MM.1S (cell line): Measurements from ENCODE around the gene TMEM198.
A peak's percentile ranks its signal among the peaks of the same experiment; 100 is the strongest.

Source experiments
- DNase-seq: peaks from one replicate; pipeline ENCODE4 v3.0.0-alpha.2; 2015
- H2AFZ ChIP-seq: fragments of 300-600 bp; sonication (generic); 2 replicates; pipeline ENCODE4 v1.6.0; 2016; ENCODE audit warnings: antibody characterized with exemption, low read length
- H3F3A ChIP-seq: fragments of 300-600 bp; sonication (generic); 2 replicates; pipeline ENCODE4 v1.6.1; 2016; ENCODE audit warnings: mild to moderate bottlenecking, antibody characterized with exemption, low read length, moderate library complexity, mixed read lengths; ENCODE audit not compliant: insufficient read depth
- H3K27ac ChIP-seq: fragments of 300-600 bp; sonication (generic); 2 replicates; pipeline ENCODE4 v1.5.1; 2016; ENCODE audit warnings: mild to moderate bottlenecking, low read length
- H3K27me3 ChIP-seq: fragments of 300-600 bp; sonication (generic); replicated peaks from 2 replicates; pipeline ENCODE4 v1.6.0; 2016; ENCODE audit warnings: low read length; ENCODE audit not compliant: insufficient read depth
- H3K36me3 ChIP-seq: fragments of 300-600 bp; sonication (generic); replicated peaks from 2 replicates; pipeline ENCODE4 v1.6.1; 2016; ENCODE audit warnings: mild to moderate bottlenecking, low read length, mixed read lengths; ENCODE audit not compliant: insufficient read depth
- H3K4me1 ChIP-seq: fragments of 300-600 bp; sonication (generic); 2 replicates; pipeline ENCODE4 v1.6.1; 2016; ENCODE audit warnings: low read length, mixed read lengths
- H3K4me2 ChIP-seq: fragments of 300-600 bp; sonication (generic); 2 replicates; pipeline ENCODE4 v1.6.0; 2016; ENCODE audit warnings: low read depth, low read length
- H3K4me3 ChIP-seq: fragments of 300-600 bp; sonication (generic); 2 replicates; pipeline ENCODE4 v1.5.1; 2016; ENCODE audit warnings: low read length, mixed read lengths
- H3K79me2 ChIP-seq: fragments of 300-600 bp; sonication (generic); 2 replicates; pipeline ENCODE4 v1.6.1; 2016; ENCODE audit warnings: mixed run types, low read length, mixed read lengths
- H3K9ac ChIP-seq: fragments of 300-600 bp; sonication (generic); 2 replicates; pipeline ENCODE4 v1.6.1; 2016; ENCODE audit warnings: low read length, mixed read lengths
- H3K9me2 ChIP-seq: fragments of 300-600 bp; sonication (generic); replicated peaks from 2 replicates; pipeline ENCODE4 v1.6.1; 2016; ENCODE audit warnings: mild to moderate bottlenecking, low read length, mixed read lengths; ENCODE audit not compliant: insufficient read depth
- H3K9me3 ChIP-seq: fragments of 300-600 bp; sonication (generic); replicated peaks from 2 replicates; pipeline ENCODE4 v1.6.1; 2016; ENCODE audit warnings: mild to moderate bottlenecking, low read length, mixed read lengths; ENCODE audit not compliant: insufficient read depth
- H4K20me1 ChIP-seq: fragments of 300-600 bp; sonication (generic); 2 replicates; pipeline ENCODE4 v1.6.1; 2016; ENCODE audit warnings: mild to moderate bottlenecking, low read length, moderate library complexity, mixed read lengths; ENCODE audit not compliant: insufficient read depth
- EZH2 ChIP-seq: fragments of 300-600 bp; sonication (generic); optimal IDR thresholded peaks from 2 replicates; pipeline ENCODE3; 2017; ENCODE audit warnings: low read depth, mild to moderate bottlenecking, antibody characterized with exemption, low read length, mixed read lengths
- EZH2phosphoT487 ChIP-seq: fragments of 300-600 bp; sonication (generic); IDR thresholded peaks from 2 replicates; pipeline ENCODE4 v1.6.1; 2018; ENCODE audit warnings: antibody characterized with exemption, low read length
- TF ChIP-seq, protein P1 (sequence below): fragments of 300-600 bp; sonication (generic); IDR thresholded peaks from 2 replicates; pipeline ENCODE4 v1.5.1; 2016; ENCODE audit warnings: antibody characterized with exemption, low read length, mixed read lengths

Gene TMEM198

DNA sequence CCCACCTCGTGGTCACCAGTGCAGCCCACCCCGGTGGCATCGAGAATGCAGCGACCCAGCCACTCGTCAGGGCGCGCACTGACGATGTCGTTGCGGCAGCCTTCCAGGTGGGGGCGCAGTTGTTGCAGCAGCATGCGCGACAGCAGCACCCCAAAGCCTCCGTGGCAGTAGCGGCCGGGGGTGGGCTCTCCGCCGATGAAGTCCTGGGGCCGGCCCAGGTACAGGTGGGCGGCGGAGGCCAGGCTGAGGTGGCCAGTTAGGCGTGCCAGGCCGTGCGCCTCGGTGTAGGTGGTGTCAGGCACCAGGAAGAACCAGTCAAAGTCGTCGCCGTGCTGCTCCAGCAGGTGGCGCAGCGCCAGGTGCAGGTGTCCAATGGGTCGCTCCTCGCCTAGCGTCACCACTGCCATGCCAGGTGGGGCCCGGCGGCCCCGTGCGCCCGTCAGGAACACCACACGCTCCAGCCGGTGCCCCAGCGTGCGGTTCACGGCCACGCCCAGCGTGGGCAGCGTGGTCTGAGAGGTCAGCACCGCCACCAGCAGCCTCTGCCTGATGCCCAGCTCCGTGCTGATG, 2.1 kb upstream of the TMEM198 start:
- Histone ChIP-seq H3K9ac (peak overlapping the region; percentile 93; the same call in 1 of the 2 replicates), H3K36me3 (no peaks in the 10 kb centered on the region), H3F3A (peaks cover 9% of the 10 kb centered on the region), H3K27me3 (no peaks in the 10 kb centered on the region), H2AFZ (peak overlapping the region; percentile 73), H3K4me2 (peak overlapping the region; percentile 79), H4K20me1 (no peaks in the 10 kb centered on the region), H3K79me2 (peaks cover 11% of the 10 kb centered on the region), H3K4me3 (peak overlapping the region; percentile 84), H3K9me2 (no peaks in the 10 kb centered on the region), H3K9me3 (no peaks in the 10 kb centered on the region), H3K27ac (peak overlapping the region; percentile 94; the same call in 1 of the 2 replicates), H3K4me1 (0 out of 2 replicates have a peak, but pooled peaks cover 4% of the 10 kb centered on the region)
- peak; percentile 89 for DNase-seq
- TF ChIP-seq, protein P1, sequence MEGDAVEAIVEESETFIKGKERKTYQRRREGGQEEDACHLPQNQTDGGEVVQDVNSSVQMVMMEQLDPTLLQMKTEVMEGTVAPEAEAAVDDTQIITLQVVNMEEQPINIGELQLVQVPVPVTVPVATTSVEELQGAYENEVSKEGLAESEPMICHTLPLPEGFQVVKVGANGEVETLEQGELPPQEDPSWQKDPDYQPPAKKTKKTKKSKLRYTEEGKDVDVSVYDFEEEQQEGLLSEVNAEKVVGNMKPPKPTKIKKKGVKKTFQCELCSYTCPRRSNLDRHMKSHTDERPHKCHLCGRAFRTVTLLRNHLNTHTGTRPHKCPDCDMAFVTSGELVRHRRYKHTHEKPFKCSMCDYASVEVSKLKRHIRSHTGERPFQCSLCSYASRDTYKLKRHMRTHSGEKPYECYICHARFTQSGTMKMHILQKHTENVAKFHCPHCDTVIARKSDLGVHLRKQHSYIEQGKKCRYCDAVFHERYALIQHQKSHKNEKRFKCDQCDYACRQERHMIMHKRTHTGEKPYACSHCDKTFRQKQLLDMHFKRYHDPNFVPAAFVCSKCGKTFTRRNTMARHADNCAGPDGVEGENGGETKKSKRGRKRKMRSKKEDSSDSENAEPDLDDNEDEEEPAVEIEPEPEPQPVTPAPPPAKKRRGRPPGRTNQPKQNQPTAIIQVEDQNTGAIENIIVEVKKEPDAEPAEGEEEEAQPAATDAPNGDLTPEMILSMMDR, result peak; percentile 100
- no peak for TF ChIP-seq EZH2

DNA sequence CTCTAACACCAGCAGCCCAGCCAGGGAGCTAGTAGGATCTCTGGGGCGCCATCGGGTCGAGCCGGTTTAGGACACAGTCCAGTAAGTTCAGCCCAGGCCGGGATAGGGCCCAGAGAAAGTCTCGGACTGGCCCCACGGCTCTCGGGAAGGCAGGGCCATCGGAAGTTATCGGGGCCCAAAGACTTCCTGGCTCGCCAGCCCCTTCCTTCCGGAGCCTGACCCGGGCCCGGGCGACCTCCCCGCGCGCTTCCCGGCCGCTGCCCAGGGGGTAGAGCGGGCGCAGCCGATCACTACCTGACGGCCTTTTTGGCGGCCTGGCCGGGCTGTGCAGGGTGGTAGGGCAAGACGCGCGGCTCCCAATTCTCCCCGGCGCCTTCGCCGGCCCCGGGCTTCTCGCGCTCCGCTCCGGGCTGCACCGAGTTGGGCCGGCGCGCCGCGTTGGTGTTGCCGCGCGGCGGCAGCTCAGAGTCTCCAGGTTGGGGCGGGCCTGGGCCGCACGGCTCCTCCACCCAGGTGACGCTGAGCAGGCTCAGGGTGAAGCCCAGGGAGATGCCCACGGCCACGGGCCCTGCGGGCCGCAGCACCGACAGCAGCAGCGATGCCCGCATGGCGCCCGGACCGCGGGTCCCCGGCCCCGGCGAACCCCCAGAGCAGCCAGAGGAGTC, 765 bp upstream of the TMEM198 start:
- no peaks in the 10 kb centered on the region for H3K9me2 ChIP-seq
- H3K4me2 ChIP-seq, result peak overlapping the region; percentile 79
- H2AFZ ChIP-seq, result peak overlapping the region; percentile 85
- peaks cover 9% of the 10 kb centered on the region for H3F3A ChIP-seq
- H3K79me2 ChIP-seq, result peaks cover 11% of the 10 kb centered on the region
- peak; percentile 45 for DNase-seq
- peak overlapping the region; percentile 84 for H3K4me3 ChIP-seq
- no peaks in the 10 kb centered on the region for H3K9me3 ChIP-seq
- H3K9ac ChIP-seq, result peak overlapping the region; percentile 93
- no peaks in the 10 kb centered on the region for H3K27me3 ChIP-seq
- no peak for TF ChIP-seq EZH2phosphoT487
- TF ChIP-seq, protein P1, result no peak
- no peak for TF ChIP-seq EZH2
- H3K27ac ChIP-seq, result peak overlapping the region; percentile 94
- H3K4me1 ChIP-seq, result 0 out of 2 replicates have a peak, but pooled peaks cover 4% of the 10 kb centered on the region
- no peaks in the 10 kb centered on the region for H4K20me1 ChIP-seq
- no peaks in the 10 kb centered on the region for H3K36me3 ChIP-seq

DNA sequence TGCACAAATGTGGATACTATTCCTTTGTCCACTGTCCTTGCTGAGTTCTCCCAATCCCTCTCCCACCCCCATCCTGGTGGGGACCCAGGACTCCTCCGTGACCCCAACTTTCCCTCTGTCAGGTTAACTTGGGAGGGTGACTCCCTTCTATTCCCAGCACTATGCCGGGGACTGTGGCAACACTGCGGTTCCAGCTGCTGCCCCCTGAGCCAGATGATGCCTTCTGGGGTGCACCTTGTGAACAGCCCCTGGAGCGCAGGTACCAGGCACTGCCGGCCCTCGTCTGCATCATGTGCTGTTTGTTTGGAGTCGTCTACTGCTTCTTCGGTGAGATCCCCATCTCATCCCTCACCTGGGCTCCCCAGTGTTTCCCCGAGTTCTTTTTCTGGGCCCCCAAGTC, 739 bp downstream of the TMEM198 start:
- Histone ChIP-seq H3F3A (peaks cover 9% of the 10 kb centered on the region), H3K9me2 (no peaks in the 10 kb centered on the region), H3K9me3 (no peaks in the 10 kb centered on the region), H4K20me1 (no peaks in the 10 kb centered on the region), H3K27ac (no peak overlapping the region), H3K79me2 (peaks cover 11% of the 10 kb centered on the region), H3K4me2 (peak overlapping the region; percentile 79), H3K27me3 (no peaks in the 10 kb centered on the region), H2AFZ (no peak overlapping the region), H3K36me3 (no peaks in the 10 kb centered on the region), H3K4me3 (peak overlapping the region; percentile 84; the same call in 1 of the 2 replicates), H3K4me1 (0 out of 2 replicates have a peak, but pooled peaks cover 4% of the 10 kb centered on the region), H3K9ac (no peak overlapping the region)
- TF ChIP-seq EZH2 (no peak), EZH2phosphoT487 (no peak)
- TF ChIP-seq, protein P1, result no peak
- no peak for DNase-seq
